Astrocyte (in vitro differentiated cells and primary cell): ENCODE results near the gene BEND6.

Experiments
- EZH2 ChIP-seq: IDR thresholded peaks from 2 replicates; pipeline ENCODE4 v1.6.1; 2012; ENCODE audit warnings: mild to moderate bottlenecking, low read length, inconsistent platforms; ENCODE audit not compliant: insufficient read depth
- TF ChIP-seq, protein P1 (sequence below): IDR thresholded peaks from 2 replicates; pipeline ENCODE4 v1.5.1; 2011; ENCODE audit warnings: low read depth, mild to moderate bottlenecking, inconsistent platforms, low read length, moderate library complexity; ENCODE audit not compliant: insufficient read depth

- TF ChIP-seq, protein P1, sequence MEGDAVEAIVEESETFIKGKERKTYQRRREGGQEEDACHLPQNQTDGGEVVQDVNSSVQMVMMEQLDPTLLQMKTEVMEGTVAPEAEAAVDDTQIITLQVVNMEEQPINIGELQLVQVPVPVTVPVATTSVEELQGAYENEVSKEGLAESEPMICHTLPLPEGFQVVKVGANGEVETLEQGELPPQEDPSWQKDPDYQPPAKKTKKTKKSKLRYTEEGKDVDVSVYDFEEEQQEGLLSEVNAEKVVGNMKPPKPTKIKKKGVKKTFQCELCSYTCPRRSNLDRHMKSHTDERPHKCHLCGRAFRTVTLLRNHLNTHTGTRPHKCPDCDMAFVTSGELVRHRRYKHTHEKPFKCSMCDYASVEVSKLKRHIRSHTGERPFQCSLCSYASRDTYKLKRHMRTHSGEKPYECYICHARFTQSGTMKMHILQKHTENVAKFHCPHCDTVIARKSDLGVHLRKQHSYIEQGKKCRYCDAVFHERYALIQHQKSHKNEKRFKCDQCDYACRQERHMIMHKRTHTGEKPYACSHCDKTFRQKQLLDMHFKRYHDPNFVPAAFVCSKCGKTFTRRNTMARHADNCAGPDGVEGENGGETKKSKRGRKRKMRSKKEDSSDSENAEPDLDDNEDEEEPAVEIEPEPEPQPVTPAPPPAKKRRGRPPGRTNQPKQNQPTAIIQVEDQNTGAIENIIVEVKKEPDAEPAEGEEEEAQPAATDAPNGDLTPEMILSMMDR, result no peak
- TF ChIP-seq EZH2, result no peak
Observed at GRCh38 chr6:56940977-56941376, 13.9 kb upstream of the BEND6 start.
